ENCODE data around the gene COL9A1. TPM values are rescaled to one million over a fixed set of nuclear protein-coding genes. Genes with fewer than 3 reads are reported as not detected.

Gene COL9A1
- total RNA-seq, 1 experiment from 2014 or later: not detected

DNA sequence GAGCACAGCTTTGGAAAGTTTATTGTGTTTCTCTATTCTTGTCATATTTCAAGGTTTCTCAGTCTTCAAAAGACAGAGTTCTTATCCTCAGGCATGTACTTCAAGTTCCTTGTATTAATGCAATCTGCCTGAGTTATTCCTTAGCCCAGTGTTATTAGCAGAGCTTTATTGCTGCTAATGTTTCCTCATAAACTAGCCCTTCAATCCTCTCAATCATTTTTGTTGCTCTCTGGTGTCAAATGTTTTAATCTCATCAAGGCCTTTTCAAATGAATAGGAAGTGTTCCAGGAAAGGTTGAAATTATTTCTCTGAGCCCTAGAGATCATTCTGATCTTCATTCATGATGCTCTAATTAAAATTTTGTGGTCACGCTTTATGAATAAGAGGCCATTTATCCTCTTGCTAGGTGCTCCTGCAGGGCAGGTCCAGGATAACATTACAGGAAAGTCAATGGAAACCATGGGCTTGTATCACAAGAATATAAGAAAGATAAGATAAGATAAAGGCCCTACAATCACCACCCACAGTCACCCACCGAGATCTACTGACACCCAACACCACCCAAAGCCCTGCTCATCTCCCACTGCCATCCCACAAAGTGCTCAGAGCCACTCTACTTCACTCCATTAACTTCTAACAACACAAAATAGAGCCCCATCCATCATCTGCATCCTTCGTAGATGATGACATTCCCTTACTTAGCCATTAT lies 125.9 kb downstream of the COL9A1 start:
- DNase-seq (ENCODE audit: low read depth): no peak

DNA sequence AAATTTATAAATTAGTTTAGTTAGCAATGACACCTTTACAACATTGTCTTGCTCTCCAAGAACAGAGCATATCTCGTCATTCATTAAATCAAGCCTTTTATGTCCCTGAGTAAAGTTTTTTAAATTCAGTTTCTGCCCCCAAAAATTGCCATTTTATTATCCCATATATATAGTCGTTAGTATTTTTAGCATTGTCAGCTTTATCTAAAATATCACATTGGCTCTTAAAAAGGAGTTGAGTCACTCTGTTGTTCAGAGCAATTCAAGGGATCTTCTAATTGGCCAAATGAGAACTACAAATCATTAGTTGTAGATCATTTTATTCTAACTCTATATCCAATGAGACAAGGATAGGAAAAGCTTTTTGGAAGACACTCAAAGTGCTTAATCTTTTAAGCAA lies 127.1 kb downstream of the COL9A1 start:
- DNase-seq (ENCODE audit: low read depth): no peak

DNA sequence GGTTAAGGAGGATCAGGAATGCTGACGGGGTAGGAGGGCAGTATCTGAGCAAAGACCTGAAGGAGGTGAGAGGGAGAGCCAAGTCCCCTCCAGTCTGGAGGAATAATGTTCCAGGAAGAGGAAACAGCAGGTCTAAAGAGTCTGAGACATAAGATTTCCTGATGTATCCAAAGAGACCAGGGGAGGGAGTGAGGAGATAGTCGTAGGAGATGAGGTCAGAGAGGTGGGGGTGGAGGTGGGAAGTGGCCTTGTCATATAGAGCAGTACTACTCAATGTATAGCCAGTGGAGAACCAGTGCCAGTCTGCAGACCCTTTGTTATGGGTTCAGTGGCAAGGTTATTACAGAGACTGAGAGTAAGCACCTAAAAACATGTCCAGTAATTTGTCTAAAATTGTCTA lies 130.6 kb downstream of the COL9A1 start:
- DNase-seq (ENCODE audit: low read depth): no peak

DNA sequence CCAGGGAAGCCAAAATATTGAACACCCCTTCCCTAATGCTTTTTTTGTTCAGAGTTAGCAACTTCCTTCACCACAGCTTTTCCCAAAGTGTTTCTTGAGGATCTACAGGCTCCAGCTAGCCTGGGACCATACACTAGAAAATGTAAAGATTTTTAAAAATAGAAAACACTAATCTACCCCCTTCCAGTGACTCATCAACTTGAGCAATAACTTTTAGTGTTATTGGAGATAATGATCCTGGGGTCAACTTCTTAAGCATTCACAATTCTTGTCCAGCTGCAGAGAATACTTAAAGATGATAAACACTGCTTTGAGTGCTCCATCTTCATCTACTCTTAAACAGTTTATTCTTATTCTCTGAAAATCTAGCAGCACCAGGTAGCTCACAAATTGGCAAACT lies 131.6 kb downstream of the COL9A1 start:
- no peak for DNase-seq (ENCODE audit: low read depth)

DNA sequence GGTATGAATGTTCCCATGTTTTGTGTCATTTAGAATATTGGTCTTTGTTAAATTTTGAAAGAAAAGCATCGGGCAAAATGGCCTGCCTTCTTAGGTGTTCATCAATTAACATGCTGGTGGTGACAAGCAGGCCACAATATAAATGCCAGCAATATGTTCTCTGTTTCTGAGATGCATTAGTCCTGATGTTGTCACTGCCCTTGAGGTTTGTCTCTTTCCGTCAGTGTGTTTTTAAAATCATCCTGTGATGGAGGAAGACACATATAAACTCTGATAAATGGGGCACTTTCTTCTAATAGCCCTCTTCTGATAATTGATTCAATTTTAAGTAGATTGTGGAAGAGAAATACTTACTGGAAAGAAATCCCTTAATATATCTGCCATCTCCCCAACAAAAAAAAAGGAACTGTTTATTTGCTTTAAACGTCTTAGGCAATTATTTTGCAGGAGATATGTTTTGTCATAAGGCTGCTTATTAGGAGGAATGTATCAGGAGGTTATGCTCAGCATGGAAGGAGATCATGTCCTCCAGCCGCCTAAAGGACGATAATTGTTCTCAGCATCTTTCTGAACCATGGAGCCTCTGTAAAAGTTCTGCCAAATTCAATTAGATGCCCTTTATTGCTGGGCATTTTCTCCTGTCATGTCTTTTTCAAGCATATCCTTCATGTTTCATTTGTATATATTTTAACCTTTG lies 134.1 kb downstream of the COL9A1 start:
- DNase-seq (ENCODE audit: low read depth): no peak

Other genes with a start within 250 kb of the COL9A1 start
- gene FAM135A, start 110.4 kb upstream of the COL9A1 start, total RNA-seq (2014; rRNA removed; shearing (Covaris generic)): 5.6 and 11.5 TPM in 2 replicates